Right lobe of liver (tissue), 6 donors: ENCODE data around the gene CYTH3. TPM values are rescaled to one million over a fixed set of nuclear protein-coding genes. Genes with fewer than 3 reads are reported as not detected.
A peak's percentile ranks its signal among the peaks of the same experiment; 100 is the strongest.

Source experiments
- ATAC-seq, 4 donors: fragments of 200-7000 bp; cut with Tn5 transposase; one replicate each; pipeline ENCODE4 v1.9.1; 2020; ENCODE audit warnings: mild to moderate bottlenecking in 4 of 4, moderate library complexity in 4 of 4
- DNase-seq, 3 donors: peaks; one replicate each; pipeline ENCODE4 v3.0.0-alpha.2; 2020
- H3K27ac ChIP-seq, 3 donors: fragments of 200-600 bp; one replicate each; pipeline ENCODE4 v1.8.0; 2022
- H3K27me3 ChIP-seq, 2 donors: fragments of 200-600 bp; one replicate each; pipeline ENCODE4 v1.8.0; 2022
- H3K36me3 ChIP-seq, 4 donors: fragments of 200-600 bp; sonication (generic) in 1 of 4; one replicate each; pipeline versions ENCODE4 v1.5.1 to v1.8.0; 2017 to 2022; ENCODE audit warnings: control low read depth in 1 of 4
- H3K4me1 ChIP-seq, 4 donors: fragments of 200-600 bp; sonication (generic) in 1 of 4; one replicate each; pipeline versions ENCODE4 v1.5.1 to v1.8.0; 2017 to 2022; ENCODE audit warnings: control low read depth in 1 of 4
- H3K4me3 ChIP-seq, 3 donors: fragments of 200-600 bp; one replicate each; pipeline ENCODE4 v1.8.0; 2022
- H3K9me3 ChIP-seq, 4 donors: fragments of 200-600 bp; sonication (generic) in 1 of 4; one replicate each; pipeline versions ENCODE4 v1.5.1 to v1.8.0; 2017 to 2022; ENCODE audit warnings: control low read depth in 1 of 4
- POLR2A ChIP-seq: fragments of 450-650 bp; IDR thresholded peaks from one replicate; pipeline ENCODE4 v1.6.1; 2017; ENCODE audit warnings: antibody characterized with exemption, mild to moderate bottlenecking
- WGBS: methylation state at CpG from one replicate; pipeline ENCODE4 v1.1.6; 2018; ENCODE audit warnings: low coverage, low lambda C conversion rate; ENCODE audit not compliant: insufficient coverage; ENCODE audit errors: missing lambda C conversion rate; 5-methylcytosine and 5-hydroxymethylcytosine counted together
- intact Hi-C, 2 donors: fragments of 100-400 bp; cut with DNase I; formaldehyde crosslinking; loops; one replicate each; pipeline versions ENCODE4 v1.11.2 to v1.14.1; 2022
- total RNA-seq, 6 experiments: library from RNA; depleted of rRNA in 2 of 6; stranded (reverse); fragments of >200 nt in 2 of 6; fragmentation: NEBNext Ultra II Directional in 3 of 6; extraction: Animal tissue kit (Norgen Biotek cat#: 25700) in 3 of 6; gene quantifications; one replicate each; pipeline versions ENCODE4 v1.1.0 to v1.2.4, GENCODE V29; 2016 to 2023
- TF ChIP-seq, protein P1 (sequence below), 4 donors: fragments of 200-600 bp in 3 of 4; fragments of 450-650 bp in 1 of 4; IDR thresholded peaks; one replicate each; pipeline versions ENCODE4 v1.5.1 to v1.8.0; 2016 to 2022; ENCODE audit warnings: antibody characterized with exemption in 4 of 4, mild to moderate bottlenecking in 2 of 4
- donor health status: DM: no; HTN: yes; CAD: no.
- donor health status: DM: no; HTN: no; CAD: no.
- donor health status: DM: no; HTN: no; CAD: no.
- donor health status: DM: no; HTN: yes; CAD: no.
- donor health status: DM: no; HTN: yes; CAD: no.

Gene CYTH3
- total RNA-seq, 6 experiments from 2014 or later, result 2.7 to 6.6 (median 4.1) TPM

DNA sequence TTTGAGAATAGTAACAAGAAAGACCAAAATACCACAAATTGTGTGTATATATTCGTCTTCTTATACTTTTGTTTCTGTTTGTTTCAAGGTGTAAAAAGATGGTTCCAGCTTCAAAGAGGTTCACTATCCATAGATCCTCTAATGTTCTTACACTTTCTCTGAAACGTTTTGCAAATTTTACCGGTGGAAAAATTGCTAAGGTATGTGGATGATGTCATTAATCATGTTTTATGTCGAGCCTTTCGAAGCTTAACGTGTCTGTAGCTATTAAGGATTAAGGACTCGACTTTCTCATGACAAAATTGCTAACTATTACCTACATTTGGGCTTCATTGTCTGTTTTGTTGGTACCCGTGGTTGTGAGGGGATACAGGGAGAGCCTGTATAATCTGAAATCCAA lies 128.4 kb downstream of the CYTH3 start:
- Histone ChIP-seq H3K4me1 (no peaks in the 10 kb centered on the region), H3K36me3 (peaks cover 3 to 78% (median 39%) of the 10 kb centered on the region in 4 donors), H3K4me3 (no peak overlapping the region), H3K9me3 (no peaks in the 10 kb centered on the region), H3K27ac (no peak overlapping the region), H3K27me3 (no peaks in the 10 kb centered on the region)
- intact Hi-C loops, result no loop called here
- TF ChIP-seq POLR2A, result no peak
- TF ChIP-seq, protein P1, sequence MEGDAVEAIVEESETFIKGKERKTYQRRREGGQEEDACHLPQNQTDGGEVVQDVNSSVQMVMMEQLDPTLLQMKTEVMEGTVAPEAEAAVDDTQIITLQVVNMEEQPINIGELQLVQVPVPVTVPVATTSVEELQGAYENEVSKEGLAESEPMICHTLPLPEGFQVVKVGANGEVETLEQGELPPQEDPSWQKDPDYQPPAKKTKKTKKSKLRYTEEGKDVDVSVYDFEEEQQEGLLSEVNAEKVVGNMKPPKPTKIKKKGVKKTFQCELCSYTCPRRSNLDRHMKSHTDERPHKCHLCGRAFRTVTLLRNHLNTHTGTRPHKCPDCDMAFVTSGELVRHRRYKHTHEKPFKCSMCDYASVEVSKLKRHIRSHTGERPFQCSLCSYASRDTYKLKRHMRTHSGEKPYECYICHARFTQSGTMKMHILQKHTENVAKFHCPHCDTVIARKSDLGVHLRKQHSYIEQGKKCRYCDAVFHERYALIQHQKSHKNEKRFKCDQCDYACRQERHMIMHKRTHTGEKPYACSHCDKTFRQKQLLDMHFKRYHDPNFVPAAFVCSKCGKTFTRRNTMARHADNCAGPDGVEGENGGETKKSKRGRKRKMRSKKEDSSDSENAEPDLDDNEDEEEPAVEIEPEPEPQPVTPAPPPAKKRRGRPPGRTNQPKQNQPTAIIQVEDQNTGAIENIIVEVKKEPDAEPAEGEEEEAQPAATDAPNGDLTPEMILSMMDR (IDR thresholded peaks at IDR 0.05), result no peak
- no peak for DNase-seq
- WGBS, result 87% methylated on average over 7 of the region's 8 CpGs
- no peak for ATAC-seq

DNA sequence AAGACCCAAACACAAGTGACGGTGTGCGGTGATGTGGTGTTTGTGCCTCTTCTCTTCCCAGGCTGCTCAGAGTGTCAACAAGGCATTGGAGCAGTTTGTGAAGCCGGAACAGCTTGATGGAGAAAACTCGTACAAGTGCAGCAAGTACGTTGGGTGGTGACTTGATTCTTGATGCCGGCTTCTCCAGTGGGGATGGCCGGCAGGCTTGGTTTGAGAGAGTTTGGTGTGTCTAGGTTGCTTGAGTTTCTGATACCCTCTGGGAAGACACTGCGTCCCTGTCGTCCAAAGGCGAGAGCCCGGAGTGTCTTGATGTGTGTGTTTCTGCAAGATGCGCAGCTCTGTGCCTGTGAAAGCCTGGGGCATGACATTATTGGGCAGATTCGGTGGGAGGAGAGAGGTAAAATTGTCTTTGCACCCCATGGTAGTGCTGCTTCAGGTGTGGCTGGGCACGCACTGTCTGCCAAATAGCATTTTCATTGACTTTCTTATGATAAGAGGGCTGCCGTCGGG lies 129.5 kb downstream of the CYTH3 start:
- Histone ChIP-seq H3K9me3 (no peaks in the 10 kb centered on the region), H3K4me1 (no peaks in the 10 kb centered on the region), H3K4me3 (no peak overlapping the region), H3K36me3 (peaks cover 3 to 67% (median 30%) of the 10 kb centered on the region in 4 donors), H3K27ac (no peak overlapping the region), H3K27me3 (no peaks in the 10 kb centered on the region)
- WGBS, result 100% methylated on average over 1 of the region's 16 CpGs
- intact Hi-C loops, result no loop called here
- TF ChIP-seq, protein P1 (IDR thresholded peaks at IDR 0.05), result no peak
- no peak for TF ChIP-seq POLR2A
- no peak for ATAC-seq
- DNase-seq, result no peak

DNA sequence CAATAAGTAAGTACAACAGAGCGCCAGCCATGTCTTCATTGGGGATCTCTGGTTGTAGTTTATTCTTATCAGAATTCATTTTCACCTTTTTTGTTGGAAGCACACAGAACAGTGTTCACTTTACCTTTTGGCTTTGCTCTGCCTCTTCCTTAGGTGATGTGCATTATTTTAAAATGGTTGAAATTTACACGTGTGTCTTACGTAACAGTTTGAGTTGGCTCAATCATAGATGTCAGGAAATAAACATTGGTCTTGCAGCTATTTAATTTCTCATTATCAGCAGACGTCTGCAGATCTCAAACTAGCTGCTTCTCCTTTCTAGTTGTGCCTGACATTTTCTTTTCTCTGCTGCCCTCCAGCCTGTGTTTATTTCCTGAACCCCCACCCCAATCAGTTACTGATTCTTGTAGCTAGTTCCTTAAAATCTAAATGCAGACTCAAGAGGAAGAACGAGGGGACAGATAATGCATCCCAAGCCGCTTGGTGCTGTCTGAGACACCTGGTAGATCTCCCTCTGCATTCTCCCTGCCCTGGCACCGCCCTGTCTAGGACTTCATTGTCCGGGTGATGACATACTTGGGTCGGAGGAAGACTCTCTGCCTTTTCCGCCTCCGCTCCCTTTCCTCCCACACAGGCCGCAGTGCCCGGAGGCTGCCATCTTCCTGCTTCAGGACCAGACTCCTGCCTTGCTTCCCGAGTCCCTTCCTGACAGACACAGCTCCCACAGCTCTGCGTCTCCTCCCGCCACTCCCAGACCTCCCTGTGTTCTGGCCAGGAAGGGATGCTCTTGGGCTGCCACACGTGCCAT lies 133.0 kb downstream of the CYTH3 start:
- no peaks in the 10 kb centered on the region for H3K4me1 ChIP-seq
- intact Hi-C loops, result no loop called here
- no peak overlapping the region for H3K4me3 ChIP-seq
- WGBS, result 70% methylated on average over 15 of the region's 17 CpGs
- H3K27ac ChIP-seq, result no peak overlapping the region
- no peaks in the 10 kb centered on the region for H3K9me3 ChIP-seq
- no peaks in the 10 kb centered on the region for H3K27me3 ChIP-seq
- ATAC-seq (peak; percentile 28 to 66 (median 38)), DNase-seq (no peak)
- H3K36me3 ChIP-seq, result peaks cover 0 to 47% (median 10%) of the 10 kb centered on the region in 4 donors
- no peak for TF ChIP-seq POLR2A
- TF ChIP-seq, protein P1 (IDR thresholded peaks at IDR 0.05), result no peak

DNA sequence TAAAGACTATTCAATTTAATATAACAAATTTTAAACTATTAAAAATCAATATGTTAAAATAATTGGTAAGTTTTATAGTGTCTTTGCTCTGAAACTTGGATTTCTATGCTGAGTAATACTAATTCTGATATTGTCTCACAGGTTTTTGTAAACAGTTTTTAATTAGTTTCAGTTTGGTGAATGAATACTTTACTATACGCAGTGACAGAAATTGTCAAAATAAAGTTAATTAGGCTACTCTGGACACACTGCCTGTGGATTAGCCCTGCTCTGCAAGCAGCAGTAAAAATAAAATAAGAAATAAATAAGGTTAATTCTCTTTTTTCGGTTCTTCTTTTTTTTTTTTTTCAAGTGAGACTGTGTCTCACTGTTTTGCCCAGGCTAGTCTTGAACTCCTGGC lies 135.9 kb downstream of the CYTH3 start:
- TF ChIP-seq, protein P1 (IDR thresholded peaks at IDR 0.05), result no peak
- TF ChIP-seq POLR2A, result no peak
- H3K27ac ChIP-seq, result no peak overlapping the region
- H3K36me3 ChIP-seq, result peaks cover 0 to 30% (median 7%) of the 10 kb centered on the region in 4 donors
- no peaks in the 10 kb centered on the region for H3K27me3 ChIP-seq
- intact Hi-C loops, result no loop called here
- DNase-seq (no peak), ATAC-seq (no peak)
- no peak overlapping the region for H3K4me3 ChIP-seq
- H3K9me3 ChIP-seq, result no peaks in the 10 kb centered on the region
- 83% methylated on average over 2 of the region's 2 CpGs for WGBS
- no peaks in the 10 kb centered on the region for H3K4me1 ChIP-seq
